Measurements from ENCODE around the gene HSD17B8.

HSD17B8 gene

GRCh38 chr6:33248932-33249731, 44.7 kb downstream of the HSD17B8 start:
- DNase-seq: peak; percentile 91

- DNase-seq: peak; percentile 4
Observed at GRCh38 chr6:33249732-33250630, 45.5 kb downstream of the HSD17B8 start.

GRCh38 chr6:33250731-33251130, 46.3 kb downstream of the HSD17B8 start:
- DNase-seq: no peak

GRCh38 chr6:33251395-33252012, 47.0 kb downstream of the HSD17B8 start:
- no peak for DNase-seq

GRCh38 chr6:33252759-33253158, 48.3 kb downstream of the HSD17B8 start:
- DNase-seq: no peak

GRCh38 chr6:33254591-33254990, 50.1 kb downstream of the HSD17B8 start:
- DNase-seq: no peak

Data from activated CD4-positive, alpha-beta T cell treated with anti-CD3 and anti-CD28 coated beads, Interleukin-2, amount 50 U/mL, for 1 hour (primary cell).